Peyer's patch (tissue), 4 donors: ENCODE results near the gene MAP4K5.
"Not testable (repeated sequence)": the region's sequence is repeated elsewhere in the genome, so short reads cannot be mapped to it uniquely, and the experiment has no call there.

Experiments
- POLR2A ChIP-seq, 2 donors: fragments of 450-650 bp; IDR thresholded peaks; one replicate each; pipeline ENCODE4 v1.5.1; 2017; ENCODE audit warnings: antibody characterized with exemption in 2 of 2, mild to moderate bottlenecking in 2 of 2, moderate library complexity in 2 of 2
- TF ChIP-seq, protein P1 (sequence below), 6 experiments: fragments of 450-650 bp in 4 of 6; fragments of 200-600 bp in 2 of 6; sonication (generic) in 1 of 6; IDR thresholded peaks; one replicate each; pipeline ENCODE4 v1.5.1; 2017 to 2019; ENCODE audit warnings: antibody characterized with exemption in 6 of 6, mild to moderate bottlenecking in 3 of 6, moderate library complexity in 1 of 6

DNA sequence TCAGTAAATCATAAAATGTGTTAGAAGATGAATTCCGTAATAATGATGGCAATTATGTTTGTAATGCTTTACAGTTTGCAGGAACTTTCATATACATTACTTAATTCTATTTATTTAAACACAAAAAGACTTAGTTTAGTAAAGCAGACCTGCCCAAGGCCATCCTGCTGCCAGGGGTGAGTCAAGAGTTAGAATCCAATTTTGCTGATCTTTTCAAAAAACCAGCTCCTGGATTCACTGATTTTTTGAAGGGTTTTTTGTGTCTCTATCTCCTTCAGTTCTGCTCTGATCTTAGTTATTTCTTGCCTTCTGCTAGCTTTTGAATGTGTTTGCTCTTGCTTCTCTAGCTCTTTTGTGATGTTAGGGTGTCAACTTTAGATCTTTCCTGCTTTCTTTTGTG lies 25.3 kb downstream of the MAP4K5 start:
- not testable (repeated sequence) for TF ChIP-seq POLR2A (IDR thresholded peaks at IDR 0.05)
- TF ChIP-seq, protein P1, sequence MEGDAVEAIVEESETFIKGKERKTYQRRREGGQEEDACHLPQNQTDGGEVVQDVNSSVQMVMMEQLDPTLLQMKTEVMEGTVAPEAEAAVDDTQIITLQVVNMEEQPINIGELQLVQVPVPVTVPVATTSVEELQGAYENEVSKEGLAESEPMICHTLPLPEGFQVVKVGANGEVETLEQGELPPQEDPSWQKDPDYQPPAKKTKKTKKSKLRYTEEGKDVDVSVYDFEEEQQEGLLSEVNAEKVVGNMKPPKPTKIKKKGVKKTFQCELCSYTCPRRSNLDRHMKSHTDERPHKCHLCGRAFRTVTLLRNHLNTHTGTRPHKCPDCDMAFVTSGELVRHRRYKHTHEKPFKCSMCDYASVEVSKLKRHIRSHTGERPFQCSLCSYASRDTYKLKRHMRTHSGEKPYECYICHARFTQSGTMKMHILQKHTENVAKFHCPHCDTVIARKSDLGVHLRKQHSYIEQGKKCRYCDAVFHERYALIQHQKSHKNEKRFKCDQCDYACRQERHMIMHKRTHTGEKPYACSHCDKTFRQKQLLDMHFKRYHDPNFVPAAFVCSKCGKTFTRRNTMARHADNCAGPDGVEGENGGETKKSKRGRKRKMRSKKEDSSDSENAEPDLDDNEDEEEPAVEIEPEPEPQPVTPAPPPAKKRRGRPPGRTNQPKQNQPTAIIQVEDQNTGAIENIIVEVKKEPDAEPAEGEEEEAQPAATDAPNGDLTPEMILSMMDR (IDR thresholded peaks at IDR 0.05), result not testable (repeated sequence)
